Measurements from ENCODE around the gene SULT1B1.

The SULT1B1 gene

DNA sequence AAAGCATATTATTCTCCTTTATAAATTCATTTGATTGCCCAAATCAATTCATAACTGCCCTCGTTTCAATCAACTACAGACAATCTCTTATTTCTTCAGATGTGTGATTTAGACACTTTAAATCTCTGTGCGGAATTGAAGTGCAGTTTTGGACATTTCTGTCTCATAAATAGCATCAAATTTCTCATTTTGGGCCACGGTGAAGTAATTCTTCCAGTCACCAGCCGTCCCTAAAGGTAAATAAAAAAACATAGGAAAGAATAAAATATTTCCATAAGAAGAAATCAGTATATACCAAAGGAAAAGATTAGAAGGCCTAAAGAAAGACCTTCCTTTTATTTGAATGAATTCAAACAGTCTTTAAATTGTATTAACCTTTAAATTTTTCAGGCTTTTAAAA, 33.4 kb downstream of the SULT1B1 start:
- TF ChIP-seq, protein P1, sequence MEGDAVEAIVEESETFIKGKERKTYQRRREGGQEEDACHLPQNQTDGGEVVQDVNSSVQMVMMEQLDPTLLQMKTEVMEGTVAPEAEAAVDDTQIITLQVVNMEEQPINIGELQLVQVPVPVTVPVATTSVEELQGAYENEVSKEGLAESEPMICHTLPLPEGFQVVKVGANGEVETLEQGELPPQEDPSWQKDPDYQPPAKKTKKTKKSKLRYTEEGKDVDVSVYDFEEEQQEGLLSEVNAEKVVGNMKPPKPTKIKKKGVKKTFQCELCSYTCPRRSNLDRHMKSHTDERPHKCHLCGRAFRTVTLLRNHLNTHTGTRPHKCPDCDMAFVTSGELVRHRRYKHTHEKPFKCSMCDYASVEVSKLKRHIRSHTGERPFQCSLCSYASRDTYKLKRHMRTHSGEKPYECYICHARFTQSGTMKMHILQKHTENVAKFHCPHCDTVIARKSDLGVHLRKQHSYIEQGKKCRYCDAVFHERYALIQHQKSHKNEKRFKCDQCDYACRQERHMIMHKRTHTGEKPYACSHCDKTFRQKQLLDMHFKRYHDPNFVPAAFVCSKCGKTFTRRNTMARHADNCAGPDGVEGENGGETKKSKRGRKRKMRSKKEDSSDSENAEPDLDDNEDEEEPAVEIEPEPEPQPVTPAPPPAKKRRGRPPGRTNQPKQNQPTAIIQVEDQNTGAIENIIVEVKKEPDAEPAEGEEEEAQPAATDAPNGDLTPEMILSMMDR (IDR thresholded peaks at IDR 0.05): no peak
- Histone ChIP-seq H3K27me3 (ENCODE audit: control insufficient read depth, insufficient read depth, low read length) (no peaks in the 10 kb centered on the region), H3K4me1 (no peaks in the 10 kb centered on the region), H3K79me2 (no peaks in the 10 kb centered on the region), H3K4me2 (ENCODE audit: low read length) (no peak overlapping the region), H3K9ac (no peak overlapping the region), H3K4me3 (ENCODE audit: low read depth, low read length) (no peak overlapping the region), H3K36me3 (ENCODE audit: control insufficient read depth, insufficient read depth, low read length) (no peaks in the 10 kb centered on the region), H3K9me3 (ENCODE audit: control insufficient read depth, low read length) (no peaks in the 10 kb centered on the region), H2AFZ (no peak overlapping the region), H3K27ac (no peak overlapping the region)

DNA sequence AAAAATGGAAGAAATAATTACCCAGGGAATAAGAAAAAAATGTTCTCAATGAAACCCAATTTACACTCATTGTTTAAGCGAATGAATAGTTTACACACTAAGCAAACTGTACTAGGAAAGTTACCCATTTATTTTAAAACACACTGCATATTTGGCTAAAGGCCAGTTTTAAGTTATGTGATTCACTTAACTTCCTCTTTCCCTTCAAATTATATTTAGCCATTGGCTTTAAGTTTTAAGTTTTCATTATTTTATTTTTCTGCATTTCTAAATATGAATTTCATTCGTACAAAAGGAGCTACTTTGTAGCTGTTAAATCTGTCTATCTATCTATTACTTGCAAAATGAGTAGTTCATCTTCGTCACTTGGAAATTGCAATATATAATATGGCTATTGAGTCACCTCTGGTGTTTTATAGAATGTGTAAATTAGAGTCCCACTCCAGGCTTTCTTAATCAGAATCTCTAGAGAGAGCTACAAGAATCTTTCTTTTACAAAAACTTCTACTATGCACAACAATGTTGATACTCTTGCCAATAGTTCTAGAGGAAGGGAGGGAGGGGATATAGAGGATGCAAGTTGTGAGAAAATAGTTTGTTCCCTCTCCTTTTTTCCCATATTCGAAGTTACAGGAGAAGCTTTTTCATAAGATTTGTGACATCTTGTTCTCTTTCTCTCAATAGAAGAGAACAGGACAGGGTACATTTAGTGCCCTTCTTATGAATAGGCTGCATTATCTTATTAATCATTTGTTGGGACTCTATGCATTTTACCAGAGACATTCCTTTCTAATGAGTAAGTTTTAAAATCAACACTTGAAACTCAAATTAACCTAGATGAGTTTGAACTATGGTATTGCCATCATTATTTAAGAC, 41.8 kb downstream of the SULT1B1 start:
- H3K79me2 ChIP-seq: no peaks in the 10 kb centered on the region
- no peaks in the 10 kb centered on the region for H3K36me3 ChIP-seq (ENCODE audit: control insufficient read depth, insufficient read depth, low read length)
- no peaks in the 10 kb centered on the region for H3K9me3 ChIP-seq (ENCODE audit: control insufficient read depth, low read length)
- H3K4me2 ChIP-seq (ENCODE audit: low read length): no peak overlapping the region
- H3K27ac ChIP-seq: no peak overlapping the region
- TF ChIP-seq, protein P1 (IDR thresholded peaks at IDR 0.05): no peak
- H3K9ac ChIP-seq: no peak overlapping the region
- no peaks in the 10 kb centered on the region for H3K27me3 ChIP-seq (ENCODE audit: control insufficient read depth, insufficient read depth, low read length)
- H2AFZ ChIP-seq: no peak overlapping the region
- H3K4me1 ChIP-seq: no peaks in the 10 kb centered on the region
- no peak overlapping the region for H3K4me3 ChIP-seq (ENCODE audit: low read depth, low read length)

DNA sequence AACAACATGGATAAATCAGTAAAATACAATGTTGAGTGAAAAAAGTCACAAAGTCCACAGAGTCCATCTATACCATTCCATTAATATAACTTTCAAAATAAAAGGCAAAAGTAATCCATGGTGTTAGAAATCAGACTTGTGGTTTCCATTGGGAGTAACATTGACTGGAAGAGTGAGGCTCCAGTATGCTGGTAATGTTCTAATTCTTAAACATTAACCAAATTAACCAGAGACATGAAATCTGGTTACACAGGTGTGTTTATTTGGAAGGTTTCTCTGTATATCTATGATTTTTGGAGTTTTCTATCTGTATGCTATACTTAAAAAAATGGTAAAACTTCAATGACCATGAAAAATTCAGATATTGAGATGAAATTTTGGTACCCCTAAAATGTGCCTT, 42.6 kb downstream of the SULT1B1 start:
- no peak overlapping the region for H3K4me3 ChIP-seq (ENCODE audit: low read depth, low read length)
- TF ChIP-seq, protein P1 (IDR thresholded peaks at IDR 0.05): no peak
- no peaks in the 10 kb centered on the region for H3K36me3 ChIP-seq (ENCODE audit: control insufficient read depth, insufficient read depth, low read length)
- no peak overlapping the region for H3K27ac ChIP-seq
- no peaks in the 10 kb centered on the region for H3K9me3 ChIP-seq (ENCODE audit: control insufficient read depth, low read length)
- H2AFZ ChIP-seq: no peak overlapping the region
- no peak overlapping the region for H3K9ac ChIP-seq
- H3K4me1 ChIP-seq: no peaks in the 10 kb centered on the region
- H3K79me2 ChIP-seq: no peaks in the 10 kb centered on the region
- no peaks in the 10 kb centered on the region for H3K27me3 ChIP-seq (ENCODE audit: control insufficient read depth, insufficient read depth, low read length)
- H3K4me2 ChIP-seq (ENCODE audit: low read length): no peak overlapping the region

DNA sequence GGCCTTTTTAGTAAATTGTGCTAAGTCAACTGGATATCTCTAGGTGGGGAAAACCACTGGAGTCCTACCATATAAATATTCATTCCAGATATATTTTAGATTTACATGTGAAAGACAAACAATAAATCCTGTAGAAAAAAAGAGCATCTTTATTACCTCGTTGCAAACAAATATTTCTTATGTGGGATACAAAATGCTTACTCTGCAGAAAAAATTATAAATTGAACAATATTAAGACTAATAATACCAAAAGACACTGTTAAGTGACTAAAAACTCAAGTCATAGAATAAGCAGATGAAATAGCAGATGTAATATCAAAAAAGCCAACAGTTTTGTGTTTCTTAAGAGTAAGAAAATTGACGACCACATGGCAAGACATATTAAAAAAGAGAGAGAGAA, 43.8 kb downstream of the SULT1B1 start:
- Histone ChIP-seq H3K9ac (no peak overlapping the region), H3K27me3 (ENCODE audit: control insufficient read depth, insufficient read depth, low read length) (no peaks in the 10 kb centered on the region), H3K4me1 (no peaks in the 10 kb centered on the region), H3K27ac (no peak overlapping the region), H3K79me2 (no peaks in the 10 kb centered on the region), H3K9me3 (ENCODE audit: control insufficient read depth, low read length) (no peaks in the 10 kb centered on the region), H3K36me3 (ENCODE audit: control insufficient read depth, insufficient read depth, low read length) (no peaks in the 10 kb centered on the region), H3K4me3 (ENCODE audit: low read depth, low read length) (no peak overlapping the region), H2AFZ (no peak overlapping the region), H3K4me2 (ENCODE audit: low read length) (no peak overlapping the region)
- TF ChIP-seq, protein P1 (IDR thresholded peaks at IDR 0.05): no peak

DNA sequence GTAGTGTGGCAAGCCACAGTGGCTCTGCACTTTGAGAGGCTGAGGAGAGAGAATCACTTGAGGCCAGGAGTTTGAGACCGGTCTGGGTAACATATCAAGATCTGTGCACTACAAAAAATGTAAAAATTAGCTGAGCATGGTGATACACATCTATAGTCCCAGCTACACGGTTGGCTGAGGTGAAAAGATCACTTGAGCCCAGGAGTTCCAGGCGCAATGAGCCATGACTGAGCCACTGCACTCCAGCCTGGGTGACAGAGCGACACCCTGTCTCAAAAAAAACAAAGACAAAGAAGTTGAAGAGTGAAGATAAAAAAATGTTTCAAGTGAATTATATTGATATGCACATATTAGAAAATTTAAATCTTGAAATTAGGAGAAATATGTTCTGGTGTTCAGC, 46.3 kb downstream of the SULT1B1 start:
- TF ChIP-seq, protein P1 (IDR thresholded peaks at IDR 0.05): no peak
- Histone ChIP-seq H3K9ac (no peak overlapping the region), H3K4me3 (ENCODE audit: low read depth, low read length) (no peak overlapping the region), H3K27me3 (ENCODE audit: control insufficient read depth, insufficient read depth, low read length) (no peaks in the 10 kb centered on the region), H3K9me3 (ENCODE audit: control insufficient read depth, low read length) (no peaks in the 10 kb centered on the region), H3K4me1 (no peaks in the 10 kb centered on the region), H3K4me2 (ENCODE audit: low read length) (no peak overlapping the region), H2AFZ (no peak overlapping the region), H3K36me3 (ENCODE audit: control insufficient read depth, insufficient read depth, low read length) (no peaks in the 10 kb centered on the region), H3K27ac (no peak overlapping the region), H3K79me2 (no peaks in the 10 kb centered on the region)

All from parathyroid adenoma (tissue), 2 donors.